SJSA1 (cell line): ENCODE results near the gene LEF1. TPM values are rescaled to one million over a fixed set of nuclear protein-coding genes. Genes with fewer than 3 reads are reported as not detected.

Source experiments
- DNase-seq, 2 experiments: peaks; one replicate each; pipeline ENCODE4 v3.0.0-alpha.2; 2015 to 2020; ENCODE audit warnings: low spot score in 2 of 2, low read depth in 1 of 2
- H3K27ac ChIP-seq: fragments of 250-450 bp; sonication (Bioruptor Pico); 2 replicates; pipeline ENCODE4 v1.5.1; 2020; ENCODE audit warnings: mild to moderate bottlenecking, moderate library complexity
- H3K27me3 ChIP-seq: fragments of 250-450 bp; sonication (Bioruptor Pico); replicated peaks from 2 replicates; pipeline ENCODE4 v1.5.1; 2020; ENCODE audit warnings: mild to moderate bottlenecking, moderate library complexity
- H3K36me3 ChIP-seq: fragments of 250-450 bp; sonication (Bioruptor Pico); 2 replicates; pipeline ENCODE4 v1.5.1; 2020; ENCODE audit warnings: mild to moderate bottlenecking
- H3K4me1 ChIP-seq: fragments of 250-450 bp; sonication (Bioruptor Pico); replicated peaks from 2 replicates; pipeline ENCODE4 v1.6.1; 2021; ENCODE audit warnings: mild to moderate bottlenecking
- H3K4me3 ChIP-seq: fragments of 250-450 bp; sonication (Bioruptor Pico); 2 replicates; pipeline ENCODE4 v1.5.1; 2020; ENCODE audit warnings: mild to moderate bottlenecking
- H3K9me3 ChIP-seq: fragments of 250-450 bp; sonication (Bioruptor Pico); replicated peaks from 2 replicates; pipeline ENCODE4 v1.5.1; 2020; ENCODE audit warnings: mild to moderate bottlenecking
- total RNA-seq: library from RNA; depleted of rRNA; stranded (reverse); fragments of >200 nt; shearing (Covaris generic); gene quantifications from 2 replicates; pipeline ENCODE4 v1.2.3, GENCODE V29; 2014

LEF1 gene
- total RNA-seq, 1 experiment from 2014 or later, result 55.5 TPM

DNA sequence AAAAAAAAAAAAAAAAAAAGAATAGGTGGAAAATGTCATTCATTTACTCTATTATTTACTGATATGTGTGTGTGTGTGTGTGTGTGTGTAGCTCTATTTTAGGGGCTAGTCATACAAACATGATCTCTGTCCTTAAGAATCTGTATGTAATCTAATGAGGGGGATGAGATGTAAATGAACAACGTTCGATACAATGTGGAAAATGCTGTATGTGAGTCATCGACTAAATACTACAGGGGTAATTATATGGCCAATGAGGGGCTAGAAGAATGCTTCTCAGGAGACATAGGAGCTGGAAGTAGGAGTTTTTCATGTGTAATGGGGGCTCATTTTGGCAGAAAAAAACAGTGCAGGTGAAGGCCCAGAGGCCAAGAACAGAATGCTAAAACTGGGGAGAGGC, 41.9 kb downstream of the LEF1 start:
- H3K27ac ChIP-seq, result no peak overlapping the region
- no peak for DNase-seq
- H3K27me3 ChIP-seq, result no peaks in the 10 kb centered on the region
- no peak overlapping the region for H3K4me3 ChIP-seq
- H3K4me1 ChIP-seq, result no peaks in the 10 kb centered on the region
- no peaks in the 10 kb centered on the region for H3K9me3 ChIP-seq
- H3K36me3 ChIP-seq, result no peaks in the 10 kb centered on the region

DNA sequence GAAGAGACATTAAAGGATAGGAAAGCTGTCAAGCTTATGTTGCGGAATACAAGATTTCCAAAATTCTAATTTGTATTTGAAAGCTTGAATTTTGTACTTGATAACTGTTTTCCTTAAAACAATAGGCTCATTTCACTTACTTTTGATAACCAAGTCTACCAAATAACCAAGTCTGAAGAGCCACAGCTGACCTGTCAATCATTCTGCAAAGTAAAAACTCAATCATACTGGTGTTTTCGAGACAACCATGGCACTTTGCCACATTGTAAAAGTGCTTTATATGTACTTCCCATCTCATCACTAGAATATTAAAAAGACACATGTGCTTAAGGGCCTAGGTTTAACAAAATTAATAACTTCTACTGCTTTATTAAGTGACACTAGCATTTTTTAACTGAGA, 47.9 kb downstream of the LEF1 start:
- no peaks in the 10 kb centered on the region for H3K36me3 ChIP-seq
- H3K27ac ChIP-seq, result no peak overlapping the region
- H3K9me3 ChIP-seq, result no peaks in the 10 kb centered on the region
- DNase-seq, result no peak
- peaks cover 30% of the 10 kb centered on the region for H3K4me1 ChIP-seq
- H3K4me3 ChIP-seq, result no peak overlapping the region
- H3K27me3 ChIP-seq, result no peaks in the 10 kb centered on the region

DNA sequence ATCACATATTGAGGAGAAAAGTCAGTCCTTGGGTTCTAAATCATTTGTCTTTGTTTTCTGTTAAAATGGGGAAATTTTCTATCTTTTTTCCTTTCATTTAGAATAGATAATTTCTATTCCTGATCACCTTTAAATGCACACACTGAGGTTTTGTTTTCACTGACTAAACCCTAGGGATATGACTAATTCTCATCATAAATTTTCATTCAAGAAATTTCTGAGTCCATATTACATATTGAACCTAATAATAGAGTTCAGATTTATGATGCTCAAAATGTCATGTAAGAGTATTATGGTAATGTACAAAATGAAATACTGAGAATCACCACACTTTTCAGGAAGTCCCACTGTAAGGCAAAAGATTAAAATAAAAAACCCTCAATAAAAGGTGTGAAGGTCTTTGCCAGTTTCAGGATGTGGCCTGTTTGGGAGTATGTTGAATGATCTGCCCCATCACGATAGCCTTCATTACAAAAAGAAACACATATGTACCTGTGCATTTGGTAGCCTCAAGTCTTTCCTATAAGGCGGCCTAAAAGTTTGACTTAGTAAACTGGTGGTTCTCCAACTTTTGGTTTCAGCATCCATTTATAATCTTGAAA, 49.4 kb downstream of the LEF1 start:
- Histone ChIP-seq H3K4me1 (peaks cover 30% of the 10 kb centered on the region), H3K9me3 (no peaks in the 10 kb centered on the region), H3K36me3 (no peaks in the 10 kb centered on the region), H3K4me3 (no peak overlapping the region), H3K27ac (no peak overlapping the region), H3K27me3 (no peaks in the 10 kb centered on the region)
- DNase-seq, result no peak

DNA sequence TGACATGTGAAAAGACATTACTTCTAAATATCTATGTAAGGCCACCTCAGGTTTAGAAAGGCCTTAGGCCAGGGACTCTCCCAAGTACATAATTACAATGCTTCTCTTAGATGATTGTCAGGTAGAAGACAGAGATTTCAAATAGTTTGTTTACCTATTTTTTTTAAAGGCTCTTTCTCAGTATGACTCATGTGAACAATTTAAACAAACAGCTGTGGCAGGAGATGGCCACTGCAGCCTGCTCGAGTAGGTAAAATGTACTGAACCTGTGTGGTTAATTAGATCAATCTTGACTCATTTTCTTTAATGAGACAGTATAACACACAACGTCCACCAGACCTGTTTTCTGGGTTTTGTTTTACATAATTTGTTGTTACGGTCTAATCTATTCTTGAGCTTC, 50.2 kb downstream of the LEF1 start:
- Histone ChIP-seq H3K27ac (no peak overlapping the region), H3K36me3 (no peaks in the 10 kb centered on the region), H3K4me1 (peaks cover 31% of the 10 kb centered on the region), H3K9me3 (no peaks in the 10 kb centered on the region), H3K27me3 (no peaks in the 10 kb centered on the region), H3K4me3 (no peak overlapping the region)
- DNase-seq, result peak in 1 of 2 experiments; percentile 56

DNA sequence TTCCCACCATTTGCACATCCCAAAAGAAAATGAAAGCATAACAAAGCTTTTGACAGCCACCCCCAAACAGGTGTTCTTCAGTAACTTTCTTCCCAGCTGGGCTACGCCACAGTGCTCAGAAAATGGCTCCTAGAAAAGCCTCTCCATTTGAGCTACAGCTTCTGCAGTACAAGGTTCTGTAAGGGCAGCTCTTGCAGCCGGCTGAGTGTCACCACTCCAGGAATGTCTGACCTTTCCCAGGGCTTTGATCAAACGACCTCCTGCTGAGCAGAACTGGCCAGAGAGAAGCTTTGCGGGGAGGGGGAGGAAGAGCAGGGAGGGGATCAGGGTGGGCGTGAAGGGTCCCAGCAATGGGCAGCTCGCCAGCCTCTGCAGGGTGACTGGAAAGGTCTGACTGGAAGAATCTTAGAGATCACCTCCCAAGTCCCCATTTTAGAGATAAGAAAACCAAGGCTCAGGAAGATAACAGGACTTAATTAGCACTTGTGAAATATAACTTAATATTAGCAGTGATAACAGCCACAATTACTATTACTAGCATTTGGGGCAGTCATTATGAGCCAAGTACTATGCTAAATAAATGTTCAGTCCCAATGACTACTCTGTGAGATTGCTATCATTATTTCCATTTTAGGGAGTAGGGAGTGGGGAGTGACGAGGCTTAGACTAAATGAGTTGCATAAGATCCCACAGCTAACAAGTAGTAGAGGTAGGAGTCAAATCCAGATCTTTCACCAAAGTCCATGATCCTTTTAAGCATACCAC, 51.1 kb downstream of the LEF1 start:
- no peaks in the 10 kb centered on the region for H3K27me3 ChIP-seq
- H3K4me3 ChIP-seq, result no peak overlapping the region
- no peak overlapping the region for H3K27ac ChIP-seq
- no peak for DNase-seq
- no peaks in the 10 kb centered on the region for H3K36me3 ChIP-seq
- H3K4me1 ChIP-seq, result peaks cover 39% of the 10 kb centered on the region
- no peaks in the 10 kb centered on the region for H3K9me3 ChIP-seq

DNA sequence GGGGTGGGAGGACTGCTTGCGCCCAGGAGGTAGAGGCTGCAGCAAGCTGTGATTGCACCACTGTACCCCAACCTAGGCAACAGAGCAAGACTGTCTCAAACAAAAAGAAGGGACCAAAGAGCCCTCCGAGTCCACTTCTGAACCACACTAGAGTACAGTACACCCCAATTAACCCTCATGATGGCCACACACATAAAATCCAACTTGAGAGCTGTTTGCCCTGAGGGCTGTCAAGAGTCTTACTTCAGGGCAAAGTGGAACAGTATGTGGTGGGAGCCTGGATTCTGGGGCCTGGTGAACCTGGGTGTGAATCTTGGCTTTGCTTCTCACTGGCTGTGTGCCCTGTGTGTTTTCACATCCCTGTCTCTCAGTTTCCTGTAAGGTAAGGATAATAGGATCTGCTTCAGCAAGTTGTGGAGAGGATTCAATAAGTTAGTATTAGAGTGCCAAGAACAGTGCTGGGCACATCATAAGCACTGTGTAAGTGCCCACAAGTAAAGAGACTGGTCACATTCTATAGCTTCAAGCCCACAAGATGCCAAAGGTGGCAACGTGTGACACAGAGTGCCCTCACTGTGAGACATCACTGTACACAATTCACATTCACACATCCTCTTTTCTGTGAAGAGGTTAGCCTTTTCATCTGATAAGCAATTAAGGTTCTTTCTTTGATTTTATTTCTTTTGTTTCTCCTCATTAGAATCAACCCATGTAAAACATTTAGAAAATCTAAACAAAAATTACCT, 52.1 kb downstream of the LEF1 start:
- DNase-seq, result no peak
- H3K4me1 ChIP-seq, result peaks cover 39% of the 10 kb centered on the region
- H3K27ac ChIP-seq, result no peak overlapping the region
- H3K36me3 ChIP-seq, result peaks cover 6% of the 10 kb centered on the region; the same call in 1 of the 2 replicates
- H3K27me3 ChIP-seq, result no peaks in the 10 kb centered on the region
- H3K9me3 ChIP-seq, result no peaks in the 10 kb centered on the region
- no peak overlapping the region for H3K4me3 ChIP-seq

DNA sequence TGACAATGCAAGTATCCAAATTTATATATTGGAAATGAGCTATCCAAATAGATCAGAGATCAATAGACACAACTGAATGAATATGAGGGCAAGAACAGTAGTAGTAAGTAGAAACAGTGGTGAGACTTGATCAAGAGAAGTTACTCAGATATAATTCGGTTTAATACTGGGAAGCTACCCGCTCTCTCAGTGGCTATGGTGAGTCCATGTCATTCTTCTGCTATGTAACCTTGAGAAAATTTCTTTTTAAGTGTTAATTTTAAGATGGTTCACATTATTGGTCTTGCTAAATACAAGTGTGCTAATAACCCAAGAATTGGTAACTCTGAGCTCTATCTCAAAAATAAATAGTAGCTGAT, 53.6 kb downstream of the LEF1 start:
- Histone ChIP-seq H3K27ac (no peak overlapping the region), H3K36me3 (peaks cover 11% of the 10 kb centered on the region), H3K4me3 (no peak overlapping the region), H3K9me3 (no peaks in the 10 kb centered on the region), H3K4me1 (peaks cover 39% of the 10 kb centered on the region), H3K27me3 (no peaks in the 10 kb centered on the region)
- DNase-seq, result no peak

DNA sequence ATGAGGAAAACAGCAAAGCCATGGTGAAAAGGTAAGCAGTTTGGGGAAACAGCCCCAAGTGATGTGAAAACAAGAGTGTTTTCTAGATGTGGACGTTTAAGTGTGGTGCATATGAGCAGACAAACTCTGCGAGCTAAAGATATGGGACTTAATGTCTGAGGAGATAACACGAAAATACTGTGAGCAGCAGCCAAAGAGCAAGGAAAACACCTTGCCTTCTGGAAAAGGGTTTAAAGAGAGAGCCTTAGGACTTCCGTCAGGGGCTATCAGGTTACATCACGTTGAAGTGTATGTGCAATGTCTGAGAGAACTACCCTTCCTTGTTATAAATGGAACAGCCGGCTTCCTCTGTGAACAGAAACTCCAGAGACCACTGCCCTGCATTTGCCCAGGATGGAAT, 54.2 kb downstream of the LEF1 start:
- H3K4me1 ChIP-seq, result peaks cover 39% of the 10 kb centered on the region
- H3K9me3 ChIP-seq, result no peaks in the 10 kb centered on the region
- H3K36me3 ChIP-seq, result peaks cover 12% of the 10 kb centered on the region
- H3K27ac ChIP-seq, result no peak overlapping the region
- no peak overlapping the region for H3K4me3 ChIP-seq
- H3K27me3 ChIP-seq, result no peaks in the 10 kb centered on the region
- DNase-seq, result no peak

DNA sequence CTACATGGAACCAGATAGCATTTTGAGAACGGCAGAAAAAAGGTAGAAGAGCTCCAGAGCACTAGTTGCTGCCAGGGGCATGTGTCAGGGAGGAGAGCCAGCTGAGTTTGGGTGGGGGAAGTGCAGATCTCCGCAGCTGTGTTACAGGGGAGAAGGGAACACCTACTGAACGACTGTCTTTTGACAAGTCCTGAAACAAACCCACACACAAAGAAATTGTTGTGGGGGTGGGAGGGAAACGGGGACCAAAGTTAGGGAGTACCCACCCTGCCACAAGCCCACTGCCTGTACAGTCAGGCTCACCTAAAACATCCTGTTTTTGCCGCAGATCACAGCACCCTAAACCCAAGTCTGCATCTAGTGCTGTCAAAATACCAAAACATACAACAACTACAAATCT, 55.5 kb downstream of the LEF1 start:
- no peaks in the 10 kb centered on the region for H3K9me3 ChIP-seq
- no peak overlapping the region for H3K27ac ChIP-seq
- peaks cover 21% of the 10 kb centered on the region for H3K36me3 ChIP-seq
- no peak overlapping the region for H3K4me3 ChIP-seq
- H3K4me1 ChIP-seq, result peaks cover 26% of the 10 kb centered on the region
- H3K27me3 ChIP-seq, result no peaks in the 10 kb centered on the region
- no peak for DNase-seq

DNA sequence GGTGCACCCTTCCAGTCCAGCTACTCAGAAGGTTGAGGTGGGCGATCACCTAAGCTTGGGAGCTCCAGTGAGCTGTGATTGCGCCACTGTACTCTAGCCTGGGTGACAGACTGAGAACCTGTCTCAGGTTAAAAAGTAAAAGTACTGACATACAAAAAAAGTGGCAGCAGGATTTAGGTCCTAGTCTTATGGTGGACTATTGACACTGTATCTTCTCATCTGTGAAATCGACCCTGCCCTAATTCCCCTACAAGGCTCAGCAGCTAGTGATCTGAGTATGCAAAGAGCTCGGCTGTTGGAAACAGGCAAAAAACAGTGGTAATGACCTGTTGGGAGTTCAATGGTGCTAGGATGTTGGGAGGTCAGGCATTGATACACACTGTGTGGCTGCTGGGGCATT, 57.0 kb downstream of the LEF1 start:
- H3K9me3 ChIP-seq, result no peaks in the 10 kb centered on the region
- H3K4me3 ChIP-seq, result no peak overlapping the region
- no peak overlapping the region for H3K27ac ChIP-seq
- no peaks in the 10 kb centered on the region for H3K27me3 ChIP-seq
- no peak for DNase-seq
- H3K36me3 ChIP-seq, result peaks cover 21% of the 10 kb centered on the region
- H3K4me1 ChIP-seq, result peaks cover 15% of the 10 kb centered on the region

DNA sequence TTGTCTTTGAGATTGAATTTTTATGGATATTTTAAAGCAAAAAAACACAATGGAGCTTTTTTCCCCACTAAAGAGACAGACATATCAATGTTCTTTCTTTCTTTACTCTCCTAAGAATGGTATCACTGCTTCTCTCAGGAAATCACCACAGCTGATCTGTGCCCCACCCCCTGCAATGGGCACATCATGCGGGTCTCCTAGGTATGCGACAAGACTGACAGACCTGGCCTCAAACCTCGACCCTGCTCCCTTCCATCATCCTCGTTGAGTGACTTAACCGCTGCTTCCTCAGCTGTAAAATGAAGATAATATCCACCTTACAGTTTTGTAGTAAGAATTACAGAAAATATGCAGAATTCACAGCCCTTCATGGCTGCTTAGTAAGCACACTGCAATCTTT, 58.3 kb downstream of the LEF1 start:
- no peaks in the 10 kb centered on the region for H3K27me3 ChIP-seq
- no peak overlapping the region for H3K27ac ChIP-seq
- no peak for DNase-seq
- no peak overlapping the region for H3K4me3 ChIP-seq
- peaks cover 9% of the 10 kb centered on the region for H3K4me1 ChIP-seq
- H3K36me3 ChIP-seq, result peaks cover 21% of the 10 kb centered on the region
- H3K9me3 ChIP-seq, result no peaks in the 10 kb centered on the region

DNA sequence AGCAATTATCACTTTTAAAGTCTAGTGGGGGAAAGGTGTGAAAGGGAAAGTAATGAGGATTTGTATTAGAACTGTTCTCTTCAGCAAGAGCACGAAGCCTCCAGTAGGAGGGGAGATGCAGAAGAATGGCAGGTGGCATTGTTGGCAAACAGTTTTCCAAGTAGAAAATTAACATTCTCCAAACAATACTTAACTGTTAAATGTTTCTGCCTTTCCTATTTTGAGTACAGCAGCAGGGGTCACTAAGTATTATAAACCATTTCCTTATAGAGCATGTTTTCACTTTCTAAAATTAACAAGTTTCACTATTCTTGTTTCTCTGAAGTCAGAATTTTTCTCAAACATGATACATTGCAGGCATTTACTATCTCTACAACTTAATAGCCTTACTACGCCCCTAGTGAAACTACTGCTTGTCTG, 58.7 kb downstream of the LEF1 start:
- H3K4me1 ChIP-seq, result peaks cover 9% of the 10 kb centered on the region
- H3K36me3 ChIP-seq, result peaks cover 21% of the 10 kb centered on the region
- H3K27me3 ChIP-seq, result no peaks in the 10 kb centered on the region
- DNase-seq, result no peak
- no peak overlapping the region for H3K27ac ChIP-seq
- H3K4me3 ChIP-seq, result no peak overlapping the region
- H3K9me3 ChIP-seq, result no peaks in the 10 kb centered on the region

DNA sequence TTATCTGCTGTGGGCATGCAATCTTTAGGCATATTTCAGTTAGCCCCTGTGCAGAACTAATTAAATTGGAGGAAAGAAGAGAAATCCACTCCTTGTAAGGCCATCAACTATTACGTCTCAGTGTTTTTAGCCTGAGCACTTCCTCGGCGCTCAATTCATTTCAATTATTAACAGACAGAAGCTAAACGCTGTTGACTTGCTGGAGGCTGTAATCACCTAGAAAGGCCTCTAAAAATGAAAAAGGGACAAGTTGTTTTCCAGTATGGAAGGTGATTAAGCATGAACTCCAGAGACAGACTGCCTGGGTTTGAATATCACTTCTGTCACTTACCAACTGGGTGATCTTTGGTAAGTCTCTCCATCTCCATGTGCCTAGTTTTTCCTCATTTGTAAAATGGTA, 59.6 kb downstream of the LEF1 start:
- no peak overlapping the region for H3K27ac ChIP-seq
- peaks cover 9% of the 10 kb centered on the region for H3K4me1 ChIP-seq
- no peak for DNase-seq
- no peaks in the 10 kb centered on the region for H3K9me3 ChIP-seq
- H3K27me3 ChIP-seq, result no peaks in the 10 kb centered on the region
- peaks cover 21% of the 10 kb centered on the region for H3K36me3 ChIP-seq
- H3K4me3 ChIP-seq, result no peak overlapping the region

DNA sequence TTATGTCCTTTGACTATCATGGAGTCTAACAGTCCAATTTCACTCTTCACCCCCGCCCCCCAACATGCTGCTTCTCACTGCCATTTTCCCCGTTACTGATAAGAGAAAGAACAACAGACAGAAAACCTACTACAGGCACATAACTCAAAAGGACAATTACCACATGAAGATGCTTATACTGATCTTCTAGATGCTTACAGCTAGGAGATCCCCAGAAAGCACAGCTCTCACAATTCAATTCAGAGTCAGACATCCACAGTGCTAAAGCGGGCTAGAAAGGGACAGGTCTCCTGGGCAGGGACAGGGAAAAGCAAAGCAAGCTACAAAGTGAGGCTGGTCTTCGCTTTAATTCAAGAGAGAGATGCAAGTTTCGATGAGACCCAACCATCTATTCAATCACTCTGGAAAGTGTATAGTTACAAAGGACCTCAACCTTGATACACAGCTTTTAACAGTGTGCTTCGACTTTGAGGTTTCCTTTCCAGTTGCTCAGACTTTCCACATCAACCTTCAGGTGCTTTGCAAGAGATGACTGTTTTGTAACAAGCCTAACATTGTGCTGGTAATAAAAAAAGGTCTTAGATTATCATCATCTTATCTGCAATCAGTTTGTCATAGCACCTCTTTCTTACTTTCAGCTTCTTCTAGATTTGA, 60.9 kb downstream of the LEF1 start:
- Histone ChIP-seq H3K36me3 (peaks cover 21% of the 10 kb centered on the region), H3K27me3 (no peaks in the 10 kb centered on the region), H3K4me3 (no peak overlapping the region), H3K4me1 (peaks cover 1% of the 10 kb centered on the region; the same call in 1 of the 2 replicates), H3K9me3 (no peaks in the 10 kb centered on the region), H3K27ac (no peak overlapping the region)
- DNase-seq, result no peak
